Measurements from ENCODE around the gene SSH2.

The SSH2 gene

GRCh38 chr17:29588017-29588561, 341.9 kb downstream of the SSH2 start:
- no peak for DNase-seq (ENCODE audit: low read depth)

- DNase-seq (ENCODE audit: low read depth) = no peak
Measured at GRCh38 chr17:29587591-29587990, 342.4 kb downstream of the SSH2 start.

- DNase-seq (ENCODE audit: low read depth) = no peak
Measured at GRCh38 chr17:29586676-29587469, 343.2 kb downstream of the SSH2 start.

GRCh38 chr17:29585080-29585751, 344.8 kb downstream of the SSH2 start:
- DNase-seq (ENCODE audit: low read depth) = no peak

- DNase-seq (ENCODE audit: low read depth) = no peak
Measured at GRCh38 chr17:29584452-29585079, 345.5 kb downstream of the SSH2 start.

- DNase-seq (ENCODE audit: low read depth) = no peak
Measured at GRCh38 chr17:29583324-29584248, 346.4 kb downstream of the SSH2 start.

GRCh38 chr17:29582772-29583171, 347.3 kb downstream of the SSH2 start:
- no peak for DNase-seq (ENCODE audit: low read depth)

- no peak for DNase-seq (ENCODE audit: low read depth)
Measured at GRCh38 chr17:29582254-29582765, 347.7 kb downstream of the SSH2 start.

- DNase-seq (ENCODE audit: low read depth) = no peak
Measured at GRCh38 chr17:29581583-29582253, 348.3 kb downstream of the SSH2 start.

- no peak for DNase-seq (ENCODE audit: low read depth)
Measured at GRCh38 chr17:29579866-29580771, 349.9 kb downstream of the SSH2 start.

GRCh38 chr17:29578626-29579485, 351.2 kb downstream of the SSH2 start:
- DNase-seq (ENCODE audit: low read depth) = no peak

GRCh38 chr17:29577385-29578211, 352.4 kb downstream of the SSH2 start:
- no peak for DNase-seq (ENCODE audit: low read depth)

- no peak for DNase-seq (ENCODE audit: low read depth)
Measured at GRCh38 chr17:29577001-29577370, 353.0 kb downstream of the SSH2 start.

- no peak for DNase-seq (ENCODE audit: low read depth)
Measured at GRCh38 chr17:29576214-29577000, 353.6 kb downstream of the SSH2 start.
